H1 (cell line): Measurements from ENCODE around the gene RND2. TPM values are rescaled to one million over a fixed set of nuclear protein-coding genes. Genes with fewer than 3 reads are reported as not detected.

ENCODE experiments used
- CTCF ChIA-PET: fragments of 300-600 bp; sonication (Branson Sonifier 250); formaldehyde crosslinking; loops from one replicate; lab custom pipeline; 2021; ENCODE audit not compliant: partially characterized antibody; lab: Charles Lee
- POLR2A ChIA-PET: fragments of 300-600 bp; sonication (Branson Sonifier 250); formaldehyde crosslinking; loops from one replicate; lab custom pipeline; 2021; ENCODE audit warnings: inconsistent platforms; ENCODE audit not compliant: partially characterized antibody; lab: Charles Lee
- DNase-seq, 2 experiments: peaks; one replicate each; pipeline versions ENCODE4 v3.0.0 to v3.0.0-alpha.2; 2010 to 2022; ENCODE audit warnings: low spot score in 2 of 2, low read depth in 1 of 2, mixed read lengths in 1 of 2
- FAIRE-seq: peaks from 2 replicates; lab custom pipeline; 2011; peaks lifted over from hg19 to GRCh38; lab: Jason Lieb, UNC
- H2AFZ ChIP-seq: 2 replicates; pipeline ENCODE4 v1.8.1; 2012; ENCODE audit warnings: low read length, inconsistent platforms
- H2AK5ac ChIP-seq: 2 replicates; pipeline ENCODE4 v1.6.1; 2013; ENCODE audit warnings: low read depth, low read length
- H2BK120ac ChIP-seq: replicated peaks from 2 replicates; pipeline ENCODE3; 2013; ENCODE audit warnings: low read depth, low read length, inconsistent platforms
- H2BK12ac ChIP-seq: 2 replicates; pipeline ENCODE4 v1.6.1; 2013; ENCODE audit warnings: low read depth, low read length
- H2BK15ac ChIP-seq: 2 replicates; pipeline ENCODE4 v1.6.1; 2013; ENCODE audit warnings: low read length
- H2BK20ac ChIP-seq: 2 replicates; pipeline ENCODE4 v1.6.1; 2013; ENCODE audit warnings: low read length
- H2BK5ac ChIP-seq: 2 replicates; pipeline ENCODE4 v1.6.1; 2013; ENCODE audit warnings: low read depth, low read length
- H3K14ac ChIP-seq: 2 replicates; pipeline ENCODE4 v1.6.1; 2013; ENCODE audit warnings: inconsistent platforms; ENCODE audit not compliant: insufficient read length
- H3K18ac ChIP-seq: 2 replicates; pipeline ENCODE4 v1.6.1; 2013; ENCODE audit warnings: low read length; ENCODE audit errors: extremely low read depth
- H3K23ac ChIP-seq: 2 replicates; pipeline ENCODE4 v1.6.1; 2013; ENCODE audit warnings: inconsistent platforms; ENCODE audit not compliant: insufficient read length
- H3K23me2 ChIP-seq: 2 replicates; pipeline ENCODE4 v1.6.1; 2013; ENCODE audit warnings: low read depth, low read length
- H3K27ac ChIP-seq: 2 replicates; pipeline ENCODE4 v1.6.1; 2011; ENCODE audit warnings: low read depth, low read length, inconsistent platforms
- H3K27me3 ChIP-seq, 4 experiments: replicated peaks in 1 of 4; 1 replicate in 1 of 4; 2 replicates in 3 of 4; pipeline versions ENCODE4 v1.6.1 to v1.8.1; 2011 to 2013; ENCODE audit warnings: low read length in 3 of 4, mild to moderate bottlenecking in 3 of 4, inconsistent platforms in 2 of 4, mixed read lengths in 2 of 4, moderate library complexity in 1 of 4; ENCODE audit not compliant: control insufficient read depth in 3 of 4, insufficient read depth in 3 of 4; ENCODE audit errors: extremely low read depth in 1 of 4
- H3K36me3 ChIP-seq, 4 experiments: 2 replicates each; pipeline versions ENCODE4 v1.6.1 to v1.8.1; 2011 to 2013; ENCODE audit warnings: mild to moderate bottlenecking in 4 of 4, low read length in 3 of 4, moderate library complexity in 2 of 4, control low read depth in 1 of 4, inconsistent platforms in 1 of 4; ENCODE audit not compliant: insufficient read depth in 4 of 4, control insufficient read depth in 2 of 4
- H3K4ac ChIP-seq: replicated peaks from 2 replicates; pipeline ENCODE3; 2013; ENCODE audit warnings: low read length, low read depth, mixed read lengths, inconsistent platforms; ENCODE audit not compliant: insufficient read length
- H3K4me1 ChIP-seq, 4 experiments: replicated peaks in 1 of 4; 1 replicate in 1 of 4; 2 replicates in 3 of 4; pipeline versions ENCODE4 v1.6.1 to v1.8.1; 2011 to 2013; ENCODE audit warnings: low read length in 3 of 4, inconsistent platforms in 2 of 4, mixed read lengths in 1 of 4; ENCODE audit not compliant: insufficient read depth in 4 of 4, control insufficient read depth in 3 of 4
- H3K4me2 ChIP-seq, 2 experiments: 2 replicates each; pipeline versions ENCODE4 v1.6.1 to v1.8.1; 2011 to 2013; ENCODE audit warnings: low read depth in 2 of 2, low read length in 2 of 2, control low read depth in 1 of 2, inconsistent platforms in 1 of 2, mild to moderate bottlenecking in 1 of 2; ENCODE audit not compliant: insufficient read depth in 1 of 2
- H3K4me3 ChIP-seq, 4 experiments: fragments of 200-600, 300-600 bp in 1 of 4; sonication (generic), shearing (Covaris generic), sonication (Bioruptor Twin) in 1 of 4; 2 replicates each; pipeline versions ENCODE4 v1.5.1 to v1.8.1; 2011 to 2016; ENCODE audit warnings: low read length in 4 of 4, low read depth in 3 of 4, control low read depth in 2 of 4, inconsistent platforms in 2 of 4, mild to moderate bottlenecking in 2 of 4, mixed read lengths in 1 of 4, moderate library complexity in 1 of 4; ENCODE audit not compliant: insufficient read depth in 2 of 4; ENCODE audit errors: extremely low read depth in 1 of 4
- H3K56ac ChIP-seq: replicated peaks from 2 replicates; pipeline ENCODE3; 2013; ENCODE audit warnings: low read depth, mild to moderate bottlenecking, mixed read lengths, low read length, inconsistent platforms; ENCODE audit not compliant: insufficient read length
- H3K79me1 ChIP-seq: 2 replicates; pipeline ENCODE4 v1.6.1; 2013; ENCODE audit warnings: low read depth, low read length, control low read depth
- H3K79me2 ChIP-seq, 2 experiments: 2 replicates each; pipeline versions ENCODE4 v1.6.1 to v1.8.1; 2012 to 2013; ENCODE audit warnings: low read length in 2 of 2, mild to moderate bottlenecking in 2 of 2, inconsistent platforms in 1 of 2; ENCODE audit not compliant: insufficient read depth in 2 of 2, control insufficient read depth in 1 of 2
- H3K9ac ChIP-seq, 4 experiments: replicated peaks in 1 of 4; 1 replicate in 1 of 4; 2 replicates in 3 of 4; pipeline versions ENCODE4 v1.6.1 to v1.8.1; 2011 to 2013; ENCODE audit warnings: low read depth in 3 of 4, low read length in 3 of 4, control low read depth in 2 of 4, mild to moderate bottlenecking in 2 of 4, moderate library complexity in 2 of 4, inconsistent platforms in 1 of 4; ENCODE audit errors: extremely low read depth in 1 of 4
- H3K9me3 ChIP-seq, 2 experiments: 2 replicates each; pipeline versions ENCODE4 v1.6.1 to v1.8.1; 2012 to 2013; ENCODE audit warnings: mild to moderate bottlenecking in 2 of 2, moderate library complexity in 2 of 2, control low read depth in 1 of 2, inconsistent platforms in 1 of 2, low read depth in 1 of 2, low read length in 1 of 2, mixed read lengths in 1 of 2; ENCODE audit not compliant: insufficient read depth in 2 of 2
- H4K20me1 ChIP-seq, 2 experiments: replicated peaks in 1 of 2; 2 replicates each; pipeline versions ENCODE3 to v1.8.1; 2011 to 2013; ENCODE audit warnings: inconsistent platforms in 2 of 2, low read length in 2 of 2, mild to moderate bottlenecking in 1 of 2; ENCODE audit not compliant: insufficient read depth in 2 of 2, control insufficient read depth in 1 of 2
- H4K5ac ChIP-seq: 2 replicates; pipeline ENCODE4 v1.6.1; 2013; ENCODE audit warnings: low read length, low read depth, mixed read lengths, inconsistent platforms; ENCODE audit not compliant: insufficient read length
- H4K8ac ChIP-seq: 2 replicates; pipeline ENCODE4 v1.8.0; 2013; ENCODE audit warnings: mild to moderate bottlenecking, moderate library complexity, low read length, inconsistent platforms; ENCODE audit not compliant: insufficient read depth; ENCODE audit errors: extremely low read depth
- H4K91ac ChIP-seq: replicated peaks from 2 replicates; pipeline ENCODE3; 2013; ENCODE audit warnings: low read length, mixed read lengths, inconsistent platforms; ENCODE audit not compliant: insufficient read length
- KDM4A ChIP-seq: IDR thresholded peaks from one replicate; pipeline ENCODE4 v1.7.1; 2012; ENCODE audit warnings: low read depth, mild to moderate bottlenecking, moderate library complexity, low read length, inconsistent platforms; ENCODE audit not compliant: severe bottlenecking
- SUZ12 ChIP-seq: fragments of 200-600 bp; sonication (generic); IDR thresholded peaks from 2 replicates; pipeline ENCODE4 v1.6.1; 2012; ENCODE audit warnings: mild to moderate bottlenecking, inconsistent platforms, low read length, moderate library complexity, mixed read lengths
- WGBS, 2 experiments: shearing (Covaris generic) in 1 of 2; methylation state at CpG; one replicate each; pipeline versions ENCODE4 v1.1.6 to v1.1.7; 2013 to 2015; ENCODE audit warnings: low lambda C conversion rate in 2 of 2, mixed read lengths in 2 of 2, inconsistent platforms in 1 of 2, low coverage in 1 of 2, missing lambda C conversion rate in 1 of 2; ENCODE audit not compliant: insufficient replicate concordance in 2 of 2, insufficient coverage in 1 of 2, insufficient read length in 1 of 2; ENCODE audit errors: extremely low coverage in 1 of 2, missing lambda C conversion rate in 1 of 2; 5-methylcytosine and 5-hydroxymethylcytosine counted together
- polyA plus RNA-seq, 7 experiments: library from polyadenylated mRNA; depleted of rRNA in 3 of 7; stranded (reverse) in 5 of 7; unstranded in 2 of 7; fragments of >200 nt in 5 of 7; fragments of 200-250 nt in 2 of 7; gene quantifications; 1 replicate in 5 of 7; 2 replicates in 1 of 7; 4 replicates in 1 of 7; pipeline versions ENCODE4 v1.2.1 to v1.2.3, GENCODE V29; 2011 to 2013; ENCODE audit warnings: missing spikeins in 2 of 7, mixed read lengths in 2 of 7
- total RNA-seq: library from RNA; stranded (reverse); fragmentation: NEBNext Ultra II Directional; extraction: Animal tissue kit (Norgen Biotek cat#: 25700); gene quantifications from 2 replicates; pipeline ENCODE4 v1.2.1, GENCODE V29; 2021

Gene RND2
- total and polyA plus RNA-seq, 2 of the 8 experiments (the other 6 are each of a cell fraction or from before 2014, with no cell fraction given) = 51.3 to 61.4 TPM

GRCh38 chr17:43026595-43026994 is 1.6 kb downstream of the RND2 start:
- no peak overlapping the region for H3K9ac ChIP-seq
- peaks cover 5% of the 10 kb centered on the region; the same call in 1 of the 2 replicates for H3K23me2 ChIP-seq
- H4K5ac ChIP-seq = no peak overlapping the region
- DNase-seq (no peak), FAIRE-seq (no peak)
- WGBS, 2 experiments = 95% methylated on average over 5 of the region's 5 CpGs; no CpG with 5 or more reads in 1 of the 2 experiments
- no peak for TF ChIP-seq SUZ12
- TF ChIP-seq KDM4A = peak; percentile 6
- H4K91ac ChIP-seq = no peak overlapping the region
- no peak overlapping the region for H2BK5ac ChIP-seq
- peaks cover 0 to 6% of the 10 kb centered on the region in 2 experiments; a peak in 2 of 4 replicates for H3K79me2 ChIP-seq
- no peak overlapping the region for H3K4me3 ChIP-seq
- H2BK120ac ChIP-seq = no peak overlapping the region
- no peak overlapping the region for H4K8ac ChIP-seq
- POLR2A ChIA-PET = interaction anchor here (10.8 kb wide), 1 partner anchor 14 kb away, joined by 61 read pairs; no protein-coding TSS in a partner anchor
- no peak overlapping the region for H3K56ac ChIP-seq
- no peak overlapping the region for H2BK15ac ChIP-seq
- peaks cover 14 to 22% (median 15%) of the 10 kb centered on the region in 4 experiments for H3K4me1 ChIP-seq
- H3K23ac ChIP-seq = no peak overlapping the region
- H2BK20ac ChIP-seq = no peak overlapping the region
- no peak overlapping the region for H3K4ac ChIP-seq
- no peaks in the 10 kb centered on the region for H3K27me3 ChIP-seq
- H3K27ac ChIP-seq = no peak overlapping the region
- peaks cover 0 to 22% (median 4%) of the 10 kb centered on the region in 4 experiments; a peak in 2 of 8 replicates for H3K36me3 ChIP-seq
- CTCF ChIA-PET = interaction anchor here (1.3 kb wide), 1 partner anchor 56 kb away, joined by 4 read pairs; no protein-coding TSS in a partner anchor
- H3K14ac ChIP-seq = no peak overlapping the region
- no peak overlapping the region for H3K18ac ChIP-seq
- H2AFZ ChIP-seq = no peak overlapping the region
- H3K9me3 ChIP-seq = no peaks in the 10 kb centered on the region
- H2BK12ac ChIP-seq = no peak overlapping the region; the same call in 1 of the 2 replicates
- H4K20me1 ChIP-seq = no peaks in the 10 kb centered on the region
- no peaks in the 10 kb centered on the region; the same call in 1 of the 2 replicates for H3K79me1 ChIP-seq
- peak overlapping the region; percentile 64 to 69 for H3K4me2 ChIP-seq
- 0 out of 2 replicates have a peak overlapping the region, but pooled peaks have one; percentile 78 for H2AK5ac ChIP-seq
